Measurements from ENCODE around the gene PALLD.

Gene PALLD

DNA sequence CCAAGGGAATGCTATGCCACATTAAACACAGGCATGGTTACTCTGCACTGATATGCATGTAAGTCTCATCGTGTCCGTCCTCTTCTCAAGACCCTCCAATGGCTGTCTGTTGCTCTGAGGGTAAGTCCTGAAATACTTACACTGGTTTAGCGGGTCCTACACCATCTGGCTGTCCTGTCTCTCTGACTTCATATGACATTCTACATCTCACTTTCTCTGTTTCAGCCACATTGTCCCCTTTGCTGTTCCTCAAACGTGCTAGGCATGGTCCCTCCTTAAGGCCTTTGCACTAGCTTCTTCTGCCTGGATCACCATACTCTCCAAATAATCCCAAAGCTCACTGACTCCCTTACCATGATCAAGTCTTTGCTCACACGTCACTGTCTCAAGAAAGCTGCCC lies 131.4 kb downstream of the PALLD start:
- no peak for DNase-seq

DNA sequence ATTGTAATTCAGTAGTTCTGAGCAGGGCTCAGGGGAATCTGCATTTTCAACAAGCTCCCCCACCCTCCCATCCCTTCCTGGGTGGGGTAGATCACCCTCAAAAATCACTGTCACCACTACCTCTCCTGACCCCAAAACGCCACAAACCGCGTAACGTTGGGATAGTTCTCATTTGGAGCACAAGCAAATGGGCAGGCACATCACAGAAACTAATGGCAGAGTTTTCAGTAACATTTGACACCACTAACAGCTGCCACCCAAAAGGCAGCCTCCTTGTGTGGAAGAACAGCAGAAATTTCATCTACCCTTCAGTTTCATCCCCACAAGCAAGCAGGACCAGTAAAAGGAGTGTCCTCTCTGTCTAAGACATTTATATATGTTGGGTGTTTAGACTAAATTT lies 132.7 kb downstream of the PALLD start:
- DNase-seq: no peak

DNA sequence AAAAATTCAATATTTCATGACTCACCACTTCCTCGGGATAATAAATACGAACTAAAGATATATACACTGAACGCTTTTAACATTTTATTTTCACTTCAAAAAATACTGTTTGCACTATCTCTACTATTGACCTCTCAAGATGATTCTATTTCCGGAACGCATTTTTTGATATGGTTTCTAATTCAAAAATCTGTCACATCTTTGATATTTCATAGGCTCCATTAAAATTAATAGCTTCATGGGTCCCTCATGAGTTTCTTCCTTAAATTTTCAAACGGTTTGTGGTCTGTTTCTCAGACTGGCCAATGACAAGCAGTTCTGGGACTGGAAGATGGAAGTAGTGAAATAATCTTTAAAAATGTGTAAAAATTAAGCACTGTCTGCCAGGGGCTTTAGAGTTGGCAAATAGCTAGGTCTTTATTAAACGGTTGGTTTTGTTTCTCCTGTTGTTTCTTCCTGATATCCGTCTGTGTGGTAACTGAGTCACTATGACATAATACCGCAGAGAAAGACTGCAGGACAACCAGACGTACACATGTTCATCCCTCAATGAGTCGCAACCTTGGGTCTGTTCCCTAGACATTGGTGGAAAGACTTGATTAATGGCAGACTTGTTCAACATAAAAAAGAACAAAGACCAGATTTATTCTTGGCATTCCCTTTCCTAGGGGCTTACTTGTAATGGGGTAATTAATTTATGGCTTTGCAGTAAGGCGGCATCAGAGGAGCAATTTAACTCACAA lies 133.8 kb downstream of the PALLD start:
- DNase-seq: peak; percentile 64

DNA sequence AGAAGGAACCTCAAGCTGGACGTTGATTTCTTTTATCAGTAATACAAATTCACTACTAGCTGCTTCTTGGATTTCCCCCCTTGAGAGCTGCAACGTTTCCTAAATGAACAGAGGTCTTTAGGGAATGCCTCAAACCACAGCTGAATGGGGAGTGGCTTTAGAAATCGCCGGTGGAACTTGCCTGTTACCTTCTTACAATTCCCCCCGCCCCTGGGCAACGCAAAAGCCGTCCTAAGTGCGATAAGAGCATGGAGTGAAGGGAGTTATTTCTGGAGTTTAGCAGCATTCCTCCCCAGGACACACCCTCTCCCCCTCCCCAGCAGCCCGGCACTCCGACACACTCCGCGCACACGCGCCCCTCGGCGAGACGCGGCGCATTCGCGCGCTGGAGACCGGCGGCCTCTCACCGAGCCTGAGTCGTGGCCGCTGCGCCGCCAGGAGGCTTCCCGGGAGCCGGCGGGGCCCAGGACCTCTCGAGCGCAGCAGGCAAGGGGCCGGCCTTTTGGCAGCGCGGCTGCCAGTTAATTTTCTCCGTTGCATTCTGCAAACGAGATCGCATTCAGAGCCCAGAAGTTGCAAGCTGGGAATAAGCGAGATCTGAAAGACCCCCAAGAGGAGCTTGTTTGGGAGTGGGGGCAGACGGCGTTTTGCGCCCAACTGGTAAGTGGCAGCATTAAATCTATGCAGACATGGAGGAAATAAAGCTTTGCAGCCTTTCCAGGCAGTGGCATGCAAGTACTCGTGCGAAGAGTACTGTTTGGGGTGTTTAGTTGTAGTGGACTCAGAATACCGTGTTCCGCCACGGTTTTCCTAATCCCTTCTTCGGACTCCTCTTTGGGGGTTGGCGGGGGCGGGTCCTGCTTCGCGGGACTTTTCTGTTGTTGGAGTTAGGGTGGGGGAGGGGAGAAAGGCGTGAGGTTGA lies 134.7 kb downstream of the PALLD start:
- DNase-seq: peak; percentile 44

DNA sequence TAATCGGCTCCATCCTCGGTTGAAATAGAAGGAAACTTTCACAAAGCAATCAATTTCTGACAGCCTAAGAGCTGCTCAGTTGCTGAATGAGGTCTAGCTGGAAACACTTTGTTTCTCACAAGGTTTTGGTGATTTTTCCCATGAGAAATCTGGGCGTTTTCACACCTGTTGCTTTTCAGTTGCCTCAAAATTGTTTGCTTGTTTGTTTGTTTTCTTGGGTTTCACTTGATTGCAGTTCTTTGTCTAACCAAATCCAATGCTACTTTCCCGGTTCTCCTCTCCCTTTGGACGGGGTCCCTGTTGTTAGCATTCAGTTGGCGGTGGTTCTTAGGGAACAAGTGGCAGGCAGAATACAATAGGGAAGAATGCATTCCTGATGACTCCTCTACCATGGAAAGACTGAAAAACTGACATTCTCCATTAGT lies 135.5 kb downstream of the PALLD start:
- DNase-seq: no peak

DNA sequence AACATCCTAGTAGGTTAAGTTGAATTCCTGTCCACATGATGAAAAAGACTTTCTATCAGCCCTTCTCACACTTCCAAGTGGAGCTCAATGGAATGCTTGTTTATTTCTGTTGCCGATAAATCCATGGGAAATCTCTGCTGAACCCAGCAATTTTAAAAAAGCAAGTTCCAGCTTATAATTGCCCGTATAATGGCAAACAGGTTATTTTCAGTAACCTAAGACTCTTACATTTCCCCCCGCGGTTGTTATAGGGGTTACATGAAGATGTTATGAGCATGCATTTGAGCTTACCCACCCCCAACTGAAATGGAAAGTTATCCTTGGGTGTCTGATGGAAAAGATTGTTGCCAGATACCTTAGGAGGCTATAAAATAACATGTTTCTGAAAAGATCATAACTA lies 136.2 kb downstream of the PALLD start:
- no peak for DNase-seq

DNA sequence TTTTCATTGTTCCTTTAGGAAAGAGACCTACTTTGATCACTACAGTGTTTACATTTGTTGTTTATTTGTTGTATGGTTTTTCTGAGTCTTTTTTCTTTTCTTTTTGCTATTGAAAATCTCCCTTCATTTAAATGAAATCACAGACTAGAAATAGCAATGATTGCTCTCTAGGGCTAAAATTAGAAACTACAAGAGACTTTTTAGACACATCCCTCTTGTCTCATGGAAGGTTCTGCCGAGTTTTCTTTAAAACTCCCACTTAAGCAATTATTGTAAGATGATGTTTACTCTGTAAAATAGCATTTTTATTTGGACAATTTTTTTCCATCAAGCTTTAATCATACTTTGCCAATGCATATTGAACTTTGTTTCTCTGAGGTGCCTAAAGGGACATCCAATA lies 136.6 kb downstream of the PALLD start:
- no peak for DNase-seq

DNA sequence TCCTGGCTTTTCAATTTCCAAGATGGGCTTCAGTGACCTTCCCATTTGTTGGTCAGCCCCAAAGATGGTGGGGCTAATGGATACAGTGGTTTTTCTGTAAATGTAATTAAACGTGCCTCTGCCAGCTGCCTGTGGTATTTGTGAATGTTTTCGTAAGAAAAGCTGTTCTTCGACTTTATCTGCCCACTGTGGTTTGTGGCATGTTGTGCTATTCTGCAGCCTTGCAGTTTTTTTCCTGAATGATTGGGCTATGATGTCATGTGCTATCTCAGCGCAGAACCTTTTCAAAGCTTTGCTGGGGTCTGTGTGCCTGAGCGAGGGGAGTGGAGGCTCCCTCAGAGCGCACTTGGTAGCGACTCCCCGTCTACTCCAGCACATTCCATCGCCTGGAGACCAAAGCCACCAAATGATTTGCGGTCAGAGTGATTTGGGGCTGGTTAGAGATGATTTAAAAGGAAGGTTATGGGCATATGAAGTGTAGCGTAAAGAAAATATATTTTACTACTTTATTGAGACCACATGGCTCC lies 137.5 kb downstream of the PALLD start:
- no peak for DNase-seq

DNA sequence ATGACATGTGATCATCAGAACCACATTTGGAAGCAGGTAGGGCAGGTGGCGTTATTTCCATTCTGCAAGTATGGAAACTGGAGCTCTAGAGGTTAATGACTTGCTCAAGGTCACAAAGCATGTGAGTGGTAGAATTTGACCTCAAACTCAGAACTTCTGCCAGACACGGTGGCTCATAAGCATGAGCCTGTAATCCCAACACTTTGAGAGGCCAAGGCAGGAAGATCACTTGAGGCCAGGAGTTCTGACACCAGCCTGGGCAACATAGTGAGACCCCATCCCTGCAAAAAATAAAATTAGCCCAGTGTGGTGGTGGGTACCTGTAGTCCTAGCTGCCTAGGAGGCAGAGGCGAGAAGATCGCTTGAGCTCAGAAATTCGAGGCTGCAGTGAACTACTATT lies 139.2 kb downstream of the PALLD start:
- DNase-seq: no peak

DNA sequence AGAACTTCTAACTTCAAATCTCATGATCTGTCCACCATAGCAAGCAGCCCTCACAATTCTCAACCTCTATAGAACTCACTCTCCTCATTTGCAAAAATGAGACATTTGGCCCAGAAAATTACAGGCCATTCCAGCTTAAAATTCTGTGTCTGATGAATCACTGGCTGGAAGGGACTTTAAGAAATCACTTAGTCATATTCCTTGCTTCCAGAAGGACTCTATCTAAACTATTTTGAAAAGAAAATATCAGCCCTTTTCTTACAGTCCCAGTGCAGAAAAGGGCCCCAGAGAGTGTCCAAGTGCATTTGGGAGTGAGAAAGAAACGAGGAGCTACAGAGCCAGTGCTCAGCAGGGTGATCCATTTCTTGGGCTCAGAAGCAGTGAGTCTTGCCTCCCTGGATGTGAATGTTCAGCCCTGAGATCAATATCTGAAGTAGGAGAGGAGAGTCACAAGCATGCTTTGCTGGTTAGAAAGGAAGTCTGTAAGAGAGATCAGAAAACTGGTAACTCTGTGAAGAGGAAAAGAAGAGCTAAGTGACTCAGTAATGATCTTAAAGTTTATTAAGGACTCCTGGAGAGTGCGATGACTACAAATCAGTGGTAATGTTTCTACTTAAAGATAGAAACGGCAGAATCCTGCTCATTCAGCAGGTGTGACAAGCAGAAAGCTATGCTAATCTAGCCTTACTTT lies 139.8 kb downstream of the PALLD start:
- DNase-seq: no peak

DNA sequence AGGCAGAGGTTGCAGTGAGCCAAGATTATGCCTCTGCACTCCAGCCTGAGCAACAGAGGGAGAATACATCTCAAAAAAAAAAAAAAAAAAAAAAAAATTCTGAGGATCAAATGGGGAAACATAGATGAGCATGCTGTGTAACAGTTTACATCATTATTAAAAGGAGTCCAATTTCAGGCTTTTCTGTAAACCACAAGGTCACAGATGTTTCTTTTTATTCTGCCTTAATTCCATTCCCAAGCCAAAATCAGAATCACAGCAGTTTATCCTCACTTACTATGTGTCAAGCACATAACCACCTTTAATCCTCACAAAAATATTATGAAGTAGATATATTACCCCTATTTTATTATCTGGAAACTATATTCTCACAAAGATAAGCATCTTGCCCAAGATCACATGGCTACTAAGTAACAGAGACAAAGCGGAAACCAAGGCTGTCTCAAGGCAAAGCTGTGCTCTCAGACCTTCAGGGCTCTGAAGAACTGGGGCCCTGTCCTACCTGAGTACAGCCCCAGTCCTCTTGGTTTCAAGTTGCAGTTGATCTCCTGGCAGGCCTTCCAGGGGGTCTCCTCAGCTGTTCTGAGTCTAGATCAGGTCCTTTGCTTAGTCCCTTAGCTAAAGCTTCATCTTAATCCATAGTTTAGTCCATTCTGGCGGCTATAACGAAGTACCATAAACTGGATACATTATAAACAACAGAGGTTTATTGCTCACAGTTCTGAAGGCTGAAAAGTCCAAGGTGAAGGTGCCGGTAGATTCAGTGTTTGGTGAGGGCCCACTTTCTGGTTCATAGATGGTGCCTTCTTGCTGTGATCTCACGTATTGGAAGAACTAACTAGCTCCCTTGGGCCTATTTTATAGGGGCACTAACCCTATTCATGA lies 141.3 kb downstream of the PALLD start:
- DNase-seq: no peak

DNA sequence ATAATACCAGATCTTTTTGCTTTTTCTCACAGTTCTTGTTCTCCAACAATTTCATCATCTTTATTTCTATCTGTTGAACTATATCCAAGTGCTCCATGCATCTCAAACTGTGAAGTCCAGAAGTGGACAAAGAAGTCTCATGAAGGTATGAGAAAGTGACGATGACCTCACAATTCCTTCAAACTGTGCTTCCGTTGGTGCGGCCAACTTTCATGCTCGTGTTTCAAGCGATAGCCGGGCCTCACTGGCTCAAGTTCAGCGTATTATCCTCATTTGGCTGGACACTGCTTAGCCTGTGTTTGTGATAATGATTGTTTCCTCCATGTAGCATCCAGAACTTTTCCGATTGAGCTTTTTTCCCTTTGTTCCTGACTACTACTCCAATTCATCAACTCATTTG lies 143.1 kb downstream of the PALLD start:
- no peak for DNase-seq

DNA sequence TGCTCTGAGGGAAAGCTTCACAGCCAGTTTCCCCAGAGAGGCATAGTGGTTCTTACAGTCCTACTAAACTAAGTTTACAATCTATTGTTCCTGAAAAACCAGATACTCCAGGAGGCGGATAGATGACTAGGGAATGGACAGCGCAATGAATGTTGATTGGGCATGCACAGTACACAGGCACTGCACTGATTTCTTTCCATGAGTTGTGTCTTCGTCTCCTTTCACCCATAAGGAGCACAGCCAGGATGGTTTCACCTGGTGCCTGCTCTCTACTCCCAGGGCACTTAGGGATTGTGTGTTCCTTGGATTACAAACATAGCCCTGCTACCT lies 144.9 kb downstream of the PALLD start:
- DNase-seq: no peak

DNA sequence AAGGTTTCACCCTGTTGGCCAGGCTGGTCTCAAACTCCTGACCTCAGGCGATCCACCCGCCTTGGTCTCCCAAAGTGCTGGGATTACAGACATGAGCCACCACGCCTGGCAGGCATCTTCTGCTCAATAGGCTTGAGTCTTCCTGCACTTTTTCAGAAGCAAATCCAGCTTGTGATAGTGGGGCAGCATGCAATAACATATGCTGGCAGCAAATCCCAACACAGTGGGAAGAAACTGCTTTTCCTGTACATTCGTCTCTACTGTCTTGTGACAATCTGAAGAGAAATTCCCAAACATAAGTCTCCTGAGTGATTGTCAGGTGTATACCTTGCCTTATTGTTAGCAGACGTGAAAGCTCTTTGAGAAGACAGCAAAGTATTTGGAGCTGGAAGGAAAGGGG lies 145.7 kb downstream of the PALLD start:
- DNase-seq: no peak

DNA sequence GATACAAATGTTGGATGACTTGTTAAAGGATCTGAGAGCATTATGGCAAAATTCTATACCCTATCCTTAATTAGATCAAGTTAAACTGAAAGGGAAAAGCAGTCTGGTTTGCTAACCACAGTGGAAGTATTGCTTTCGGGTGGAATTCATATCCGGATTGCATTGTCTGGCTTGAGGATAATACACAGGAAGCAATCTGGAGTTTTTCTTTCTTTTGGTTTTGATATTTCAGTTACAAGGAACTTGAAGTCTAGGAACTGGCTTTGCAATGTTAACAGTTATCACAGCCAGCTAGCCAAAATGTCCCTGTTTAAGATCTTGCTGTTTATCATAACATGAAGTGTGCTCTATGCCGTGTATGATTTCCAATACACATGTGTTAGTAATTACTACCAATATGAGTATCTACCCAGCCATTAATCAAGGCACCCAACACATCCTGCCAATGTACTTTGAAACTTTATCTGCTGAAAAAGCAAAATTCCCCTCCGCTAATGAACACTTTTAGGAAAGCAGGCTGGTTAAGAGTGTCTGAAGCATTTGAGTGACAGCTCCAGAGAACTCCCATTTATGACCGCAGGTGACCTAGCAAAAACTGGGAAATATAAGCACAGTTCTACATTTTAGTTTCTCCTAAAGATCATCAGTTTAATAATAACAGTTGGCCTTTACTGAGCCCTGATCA lies 146.4 kb downstream of the PALLD start:
- peak; percentile 37 for DNase-seq

DNA sequence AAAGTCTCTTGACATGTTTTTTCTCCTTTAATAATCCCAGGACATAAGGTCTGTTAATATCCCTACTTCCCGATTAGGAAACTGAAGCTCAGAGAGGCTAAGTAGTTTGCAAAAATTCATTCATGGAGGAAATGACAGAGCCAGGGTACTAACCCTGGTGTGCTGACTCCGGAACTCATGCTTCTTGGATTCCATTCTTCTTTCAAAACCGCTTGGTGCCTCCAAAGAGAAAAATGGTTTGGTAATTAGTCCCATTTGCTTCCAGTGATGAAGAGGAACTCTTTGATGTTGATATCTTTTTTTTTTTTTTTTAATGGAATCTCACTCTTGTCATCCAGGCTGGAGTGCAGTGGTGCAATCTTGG lies 146.9 kb downstream of the PALLD start:
- no peak for DNase-seq

DNA sequence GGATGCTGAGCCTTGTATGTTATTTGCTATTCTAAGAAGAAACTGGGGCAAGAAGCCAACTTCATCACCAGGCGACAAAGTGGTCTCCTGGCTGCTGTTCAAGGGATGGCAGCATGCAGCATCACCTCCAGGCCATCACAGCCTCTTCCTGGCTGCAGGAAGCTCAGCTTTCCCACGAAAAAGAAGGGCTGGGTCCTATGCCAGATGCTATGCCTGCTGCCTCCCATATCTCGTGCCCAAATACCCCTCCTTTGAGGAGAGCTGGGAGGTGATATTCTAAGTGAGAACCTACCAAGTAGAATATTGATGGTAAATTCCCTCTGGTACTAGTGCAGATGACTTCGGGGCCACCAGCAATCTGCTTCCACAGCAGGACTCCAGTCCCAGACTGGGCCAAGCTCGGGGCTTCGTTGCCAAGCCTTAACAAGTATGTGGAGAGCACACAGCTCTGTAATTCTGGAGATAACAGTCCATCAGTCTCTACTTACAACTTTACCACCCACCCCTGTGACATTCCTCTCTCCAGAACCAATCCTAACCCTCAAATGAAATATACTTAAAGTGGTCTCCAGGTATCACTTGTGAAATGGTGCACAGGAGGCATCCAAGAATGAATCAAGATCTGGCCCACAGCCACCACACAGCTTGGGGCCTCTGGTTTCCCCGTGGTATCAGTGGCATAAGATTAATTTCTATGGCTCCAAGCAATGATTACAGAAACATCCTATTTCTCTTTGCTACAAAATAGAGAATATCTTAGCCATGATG lies 149.3 kb downstream of the PALLD start:
- no peak for DNase-seq

DNA sequence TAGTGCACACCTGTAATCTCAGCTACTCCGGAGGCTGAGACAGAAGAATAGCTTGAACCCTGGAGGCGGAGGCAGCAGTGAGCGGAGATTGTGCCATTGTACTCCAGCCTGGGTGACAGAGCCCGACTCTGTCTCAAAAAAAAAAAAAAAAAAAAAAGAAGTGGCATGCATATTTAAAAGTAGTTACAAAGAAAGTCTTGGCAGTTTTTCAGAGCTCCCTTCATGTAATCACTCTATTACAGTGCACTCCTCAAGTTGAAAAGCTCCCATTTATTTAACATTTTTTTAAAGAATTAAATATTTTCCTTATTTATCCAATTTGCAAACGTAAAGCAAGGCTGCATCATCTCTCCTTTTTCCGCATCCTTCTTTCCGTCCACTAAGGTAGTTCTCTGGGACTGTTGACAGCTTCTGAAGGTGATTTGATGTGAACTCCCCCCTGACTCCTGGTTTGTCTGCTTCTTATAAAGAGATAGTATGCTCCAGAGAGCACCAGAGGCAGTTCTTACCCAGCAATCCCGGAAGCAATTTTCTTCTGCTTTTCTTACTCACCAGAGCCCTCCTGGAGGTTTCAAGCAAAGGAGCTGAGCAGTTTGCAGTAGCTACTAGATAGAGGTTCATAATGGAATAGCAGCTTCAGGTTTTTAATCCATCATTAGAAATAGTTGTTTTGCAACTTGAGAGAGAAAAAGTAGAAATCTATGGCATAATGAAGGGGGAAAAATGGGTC lies 151.0 kb downstream of the PALLD start:
- DNase-seq: no peak

DNA sequence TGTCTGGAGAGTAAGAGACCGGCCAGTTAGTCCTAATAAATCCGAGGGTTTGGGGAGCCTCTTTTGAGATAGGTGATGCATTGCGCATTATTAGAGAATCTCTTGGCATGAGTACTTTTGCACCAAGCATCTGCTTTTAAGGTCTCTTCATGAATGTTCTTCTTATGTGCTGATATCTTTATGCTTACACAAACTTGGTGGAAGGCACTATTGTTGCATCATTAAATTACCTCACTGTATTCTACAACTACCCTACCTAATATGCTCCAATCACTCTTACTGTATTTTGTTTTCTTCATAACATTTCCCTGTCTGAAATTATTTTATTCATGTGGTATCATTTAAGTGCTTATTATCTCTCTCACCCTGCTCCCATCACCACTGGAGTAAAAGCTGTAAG lies 151.6 kb downstream of the PALLD start:
- no peak for DNase-seq

DNA sequence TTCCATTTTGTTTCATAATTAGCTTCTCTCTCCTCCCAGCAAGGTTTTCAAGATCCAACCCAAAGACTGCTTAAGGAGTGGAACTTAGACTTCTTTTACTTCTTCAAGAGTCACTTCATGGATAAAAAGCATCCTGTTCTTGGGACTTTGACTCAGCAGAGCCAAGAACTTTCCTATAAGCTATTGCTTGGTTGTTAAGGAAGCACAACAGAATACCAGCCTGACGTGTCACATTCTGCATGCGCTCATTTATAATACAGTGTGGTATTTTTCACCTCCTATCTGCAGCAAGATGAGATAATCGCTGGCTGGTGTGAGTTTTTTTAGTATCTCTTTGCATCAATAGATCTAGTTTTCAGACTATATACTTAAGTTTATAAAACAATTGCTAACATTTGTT lies 152.1 kb downstream of the PALLD start:
- no peak for DNase-seq
